IPS-NIHi7 (cell line): ENCODE results near the gene BCAS3.
A peak's percentile ranks its signal among the peaks of the same experiment; 100 is the strongest.

Experiments used
- DNase-seq: peaks from one replicate; pipeline ENCODE4 v3.0.0; 2012; ENCODE audit warnings: mixed read lengths; ENCODE audit errors: extremely low spot score

The BCAS3 gene

DNA sequence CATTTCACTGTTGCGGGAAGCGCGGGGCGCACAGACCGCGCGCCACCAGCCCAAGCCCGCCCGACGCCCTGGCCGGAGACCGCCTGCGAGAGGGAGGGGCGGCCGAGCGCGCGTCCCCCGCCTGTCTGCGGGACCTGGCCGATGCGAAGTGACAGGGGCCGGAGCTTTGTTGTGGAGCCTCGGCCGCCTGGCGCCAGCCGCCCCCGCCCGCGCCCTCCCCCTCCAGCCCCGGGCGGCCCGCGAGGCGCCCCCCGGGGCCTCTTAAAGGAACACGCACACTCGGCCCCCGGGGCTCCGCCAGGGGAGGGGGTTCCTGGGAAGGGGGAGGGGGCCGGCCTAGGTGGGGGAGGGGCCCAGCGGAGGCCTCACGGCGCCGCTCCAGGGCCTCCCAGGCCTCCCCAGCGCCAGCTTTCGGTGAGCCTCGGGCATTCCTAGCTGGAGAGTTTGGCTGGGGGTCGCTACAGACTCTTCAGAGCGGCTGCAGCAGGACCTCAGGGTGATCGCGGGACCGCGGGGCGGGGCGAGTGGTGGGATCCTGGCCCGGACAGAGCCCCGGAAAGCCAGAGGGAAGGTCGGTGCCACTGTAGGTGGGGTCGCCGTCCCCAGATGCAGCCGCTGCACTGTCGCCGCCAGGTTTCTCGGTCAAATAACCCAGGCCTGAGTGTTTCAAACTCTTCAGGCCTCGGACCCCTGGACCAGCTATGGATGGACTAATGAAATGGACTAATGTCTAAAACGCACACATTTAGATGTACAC, 719.6 kb downstream of the BCAS3 start:
- DNase-seq: peak; percentile 68

DNA sequence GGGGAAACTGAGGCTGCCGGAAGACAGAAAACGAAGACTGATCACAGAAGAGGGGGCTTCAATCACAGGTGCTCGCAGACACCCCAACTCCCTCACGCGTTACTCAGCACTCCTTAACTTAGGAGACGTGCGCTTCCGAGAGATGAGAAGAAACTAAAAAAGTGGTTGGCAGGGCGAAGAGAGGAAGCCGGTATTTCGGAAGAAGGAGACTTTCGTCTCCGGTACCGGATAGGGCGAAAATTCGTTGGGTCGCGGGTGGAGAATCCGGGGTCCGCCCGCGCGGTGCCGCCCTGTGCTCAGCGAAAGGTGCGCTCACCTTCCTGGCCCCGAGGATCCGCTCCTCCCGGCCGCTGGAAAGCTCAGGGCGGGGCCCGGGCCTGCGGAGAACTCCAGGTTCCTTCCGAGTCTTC, 721.1 kb downstream of the BCAS3 start:
- DNase-seq: no peak

DNA sequence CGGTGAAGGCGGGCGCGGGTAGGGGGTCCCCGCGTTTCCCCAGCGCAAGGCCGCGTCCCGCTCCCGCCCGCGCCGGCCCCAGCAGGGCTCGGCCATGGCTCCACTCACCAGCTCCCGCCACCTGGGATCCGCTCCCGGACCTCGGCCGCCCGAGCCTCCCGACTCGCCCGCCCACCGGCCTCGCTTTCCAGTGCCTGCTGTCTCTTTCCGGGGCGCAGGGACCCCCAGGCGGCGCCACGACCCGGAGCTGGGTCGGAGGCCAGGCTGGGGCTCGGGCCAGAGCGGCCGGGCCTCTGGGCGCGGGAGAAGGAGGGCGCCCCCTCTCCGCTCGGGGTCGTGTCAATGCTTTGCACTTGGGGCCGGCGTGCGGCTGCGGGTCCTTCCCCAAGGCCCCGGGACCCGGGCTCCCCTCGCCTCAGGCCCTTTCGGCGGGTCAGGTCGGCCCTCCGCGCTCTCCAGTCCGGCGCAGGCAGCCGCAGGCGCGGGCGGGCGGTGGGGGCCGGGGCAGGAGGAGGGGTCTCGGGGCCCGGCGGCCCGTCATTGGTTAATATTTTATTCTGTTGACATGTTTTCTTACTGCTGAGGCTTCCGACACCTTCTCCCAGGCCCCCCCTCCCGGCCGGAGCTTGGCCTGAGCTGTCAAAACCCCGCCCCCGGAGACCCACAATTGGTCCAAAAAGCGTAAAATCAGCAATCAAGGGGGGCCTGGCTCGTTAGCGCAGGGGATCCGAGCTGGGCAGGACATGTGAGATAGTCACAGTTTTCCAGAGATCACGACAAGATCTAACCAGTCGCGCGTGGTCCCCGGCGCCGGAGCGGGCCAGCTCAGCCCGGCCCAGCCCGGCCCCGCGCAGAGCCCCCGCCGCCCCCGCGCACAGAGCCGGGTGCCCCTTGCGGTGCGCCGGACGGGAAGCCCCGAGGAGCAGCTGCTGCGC, 721.7 kb downstream of the BCAS3 start, which contains the start of gene TBX2:
TSS of gene TBX2 (plus strand) at position 713 of the 935 bp plus-strand sequence. CDS start 334 bp downstream, outside the sequence.
- peak; percentile 75 for DNase-seq

DNA sequence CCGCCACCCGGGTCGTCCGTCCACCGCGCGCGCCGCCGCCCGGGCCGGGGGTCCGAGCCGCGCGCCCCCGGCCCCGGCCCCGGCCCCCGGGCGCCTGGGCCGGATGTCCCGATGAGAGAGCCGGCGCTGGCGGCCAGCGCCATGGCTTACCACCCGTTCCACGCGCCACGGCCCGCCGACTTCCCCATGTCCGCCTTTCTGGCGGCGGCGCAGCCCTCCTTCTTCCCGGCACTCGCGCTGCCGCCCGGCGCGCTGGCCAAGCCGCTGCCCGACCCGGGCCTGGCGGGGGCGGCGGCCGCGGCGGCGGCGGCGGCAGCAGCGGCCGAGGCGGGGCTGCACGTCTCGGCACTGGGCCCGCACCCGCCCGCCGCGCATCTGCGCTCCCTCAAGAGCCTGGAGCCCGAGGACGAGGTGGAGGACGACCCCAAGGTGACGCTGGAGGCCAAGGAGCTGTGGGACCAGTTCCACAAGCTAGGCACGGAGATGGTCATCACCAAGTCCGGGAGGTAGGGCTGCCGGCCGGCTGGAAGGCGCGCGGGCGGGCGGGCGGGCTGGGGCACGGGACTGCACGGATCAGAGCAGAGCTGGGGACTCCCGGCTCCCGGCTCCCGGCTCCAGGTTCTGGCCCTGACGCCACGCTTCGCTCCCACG, 722.5 kb downstream of the BCAS3 start:
- no peak for DNase-seq

DNA sequence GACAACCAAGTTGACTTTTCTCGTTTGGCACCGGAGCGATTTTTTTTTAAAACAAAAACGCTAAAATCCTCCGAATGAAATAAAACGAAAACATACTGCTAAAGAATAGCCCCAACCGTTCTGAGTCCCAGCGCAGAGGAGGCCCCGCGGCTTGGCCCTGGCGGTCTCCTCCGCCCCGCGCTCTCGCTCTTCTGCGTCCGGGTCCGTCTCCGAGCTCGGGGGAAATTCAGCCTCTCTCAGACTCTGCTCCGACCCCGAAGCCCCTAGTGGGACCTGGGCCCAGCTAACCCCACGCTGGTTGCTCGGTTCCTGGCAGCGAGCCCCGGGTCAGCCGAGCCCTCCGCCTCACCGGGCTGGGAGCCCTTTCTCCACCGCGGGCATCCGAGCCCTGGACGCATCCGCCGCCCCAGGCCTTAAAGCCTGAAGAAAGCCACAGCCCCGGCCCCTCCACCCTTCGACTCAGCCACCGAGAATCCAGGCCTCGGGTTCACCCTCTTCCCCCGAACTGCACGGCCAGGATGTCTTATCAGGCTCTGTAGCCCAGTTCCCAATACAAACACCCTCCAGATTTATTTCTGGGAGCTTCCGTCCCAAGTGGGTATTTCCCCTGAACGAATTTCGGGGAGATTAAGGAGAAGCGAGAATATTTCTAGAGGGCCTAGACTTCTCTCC, 723.2 kb downstream of the BCAS3 start:
- no peak for DNase-seq

DNA sequence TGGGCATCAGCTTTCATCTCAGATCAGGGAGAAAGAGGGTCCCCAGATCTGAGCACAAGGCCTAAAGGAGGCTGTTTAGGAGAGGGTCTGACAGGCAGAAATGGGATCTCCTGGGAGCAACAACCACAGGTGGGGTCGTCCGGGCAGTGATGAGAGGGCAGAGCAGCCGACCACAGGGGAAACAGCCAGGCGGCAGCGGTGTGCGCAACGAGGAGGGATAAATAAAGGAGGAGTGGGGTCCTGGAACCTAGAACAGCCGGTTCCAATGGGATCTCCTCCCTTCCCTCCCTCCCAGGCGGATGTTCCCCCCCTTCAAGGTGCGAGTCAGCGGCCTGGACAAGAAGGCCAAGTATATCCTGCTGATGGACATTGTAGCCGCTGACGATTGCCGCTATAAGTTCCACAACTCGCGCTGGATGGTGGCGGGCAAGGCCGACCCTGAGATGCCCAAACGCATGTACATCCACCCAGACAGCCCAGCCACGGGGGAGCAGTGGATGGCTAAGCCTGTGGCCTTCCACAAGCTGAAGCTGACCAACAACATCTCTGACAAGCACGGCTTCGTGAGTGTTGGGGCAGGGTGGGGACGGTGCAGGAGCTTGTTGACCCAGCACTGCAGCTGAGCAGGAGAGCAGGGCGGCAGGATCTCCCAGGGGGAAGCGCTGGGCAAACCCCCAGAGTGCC, 723.9 kb downstream of the BCAS3 start:
- no peak for DNase-seq

DNA sequence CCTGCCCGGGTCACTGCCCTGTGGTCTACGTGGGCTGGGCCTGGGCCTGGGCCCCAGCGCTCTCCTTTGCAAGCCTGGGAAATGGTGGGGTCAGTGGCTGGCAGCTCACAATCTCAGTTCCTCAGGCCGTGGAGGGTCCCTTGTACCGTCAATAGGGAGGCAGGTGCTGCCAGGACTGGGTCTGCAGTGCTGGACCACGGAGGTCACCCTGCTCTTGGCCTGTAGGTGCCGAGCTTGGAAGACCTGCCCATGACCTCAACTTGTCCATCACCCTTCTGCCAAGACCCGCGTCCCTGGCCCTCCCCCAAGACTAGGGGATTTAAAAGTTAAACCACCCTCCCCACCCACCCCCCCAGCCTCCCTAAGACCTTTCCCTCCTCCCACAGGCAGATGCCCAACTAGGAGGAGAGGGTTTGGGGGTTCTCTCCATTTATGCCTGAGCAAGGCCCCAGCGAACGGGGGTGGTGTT, 724.5 kb downstream of the BCAS3 start:
- no peak for DNase-seq

DNA sequence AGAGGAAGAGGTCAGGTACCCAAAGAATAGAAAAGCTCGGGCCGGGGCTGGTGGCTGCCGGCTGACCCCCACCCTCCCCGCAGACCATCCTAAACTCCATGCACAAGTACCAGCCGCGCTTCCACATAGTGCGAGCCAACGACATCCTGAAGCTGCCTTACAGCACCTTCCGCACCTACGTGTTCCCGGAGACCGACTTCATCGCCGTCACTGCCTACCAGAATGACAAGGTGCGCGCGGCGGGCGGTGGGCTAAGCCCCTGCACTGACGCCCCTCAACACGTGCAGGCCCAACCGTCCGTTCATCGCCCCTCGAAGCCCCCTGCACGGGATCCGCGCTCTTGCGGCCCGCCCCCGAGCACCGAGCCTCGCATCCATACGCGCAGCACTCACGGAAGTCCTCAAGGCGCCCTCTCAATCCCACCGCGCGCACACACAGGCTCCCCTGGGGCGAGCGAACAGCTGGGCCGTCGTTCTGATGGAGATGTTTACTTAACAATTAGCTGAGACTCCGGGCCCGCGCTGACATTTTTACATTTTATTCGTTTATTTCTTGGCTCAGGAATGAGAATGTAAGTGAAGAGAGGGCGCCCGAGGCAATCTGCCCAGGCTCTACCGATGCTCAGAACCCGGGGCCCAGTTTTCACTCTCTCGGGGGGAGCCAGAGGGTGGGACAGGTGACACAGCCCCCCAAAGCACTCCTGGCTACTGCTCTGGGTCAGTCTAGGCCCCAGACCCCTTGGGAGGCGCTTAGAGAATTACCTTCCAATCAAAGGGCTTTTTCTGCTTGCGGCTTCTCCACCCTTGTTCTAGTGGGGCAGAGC, 725.5 kb downstream of the BCAS3 start:
- no peak for DNase-seq

DNA sequence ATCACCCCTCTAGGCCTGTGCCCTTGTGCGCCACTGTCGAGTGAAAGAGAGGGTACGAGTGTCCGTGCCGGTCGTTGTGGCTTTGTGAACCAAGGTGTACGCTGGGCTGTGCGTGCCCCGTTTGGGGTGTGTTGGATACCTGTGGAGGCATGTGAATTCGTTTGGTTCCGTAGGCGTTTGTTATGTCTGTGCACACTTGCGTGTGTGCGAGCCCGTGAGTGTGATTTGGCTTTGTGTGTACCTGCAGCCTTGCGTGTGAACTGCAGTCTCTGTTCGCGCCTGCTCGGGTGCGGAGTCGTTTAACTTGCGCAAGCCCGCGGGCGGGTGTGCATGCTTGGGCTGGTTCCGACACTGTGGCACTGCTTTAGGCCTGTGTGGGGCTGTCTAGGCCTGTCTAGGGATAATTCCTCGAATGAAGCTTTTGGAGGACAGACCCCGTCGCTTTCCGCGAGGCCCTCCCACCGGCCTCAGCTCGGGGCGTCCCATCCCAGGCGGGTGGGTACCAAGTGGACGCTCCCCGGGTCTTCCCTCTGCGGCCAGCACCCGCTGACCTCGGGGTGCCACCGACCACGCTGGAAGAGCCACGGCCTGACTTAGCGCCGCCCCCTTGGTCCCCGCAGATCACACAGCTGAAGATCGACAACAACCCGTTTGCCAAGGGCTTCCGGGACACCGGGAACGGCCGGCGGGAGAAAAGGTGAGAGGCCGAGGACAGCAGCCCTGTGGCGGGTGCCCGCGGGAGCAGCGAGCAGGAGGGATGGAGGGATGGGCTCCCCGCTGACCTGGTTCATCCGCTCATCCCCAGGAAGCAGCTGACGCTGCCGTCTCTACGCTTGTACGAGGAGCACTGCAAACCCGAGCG, 726.4 kb downstream of the BCAS3 start:
- no peak for DNase-seq

DNA sequence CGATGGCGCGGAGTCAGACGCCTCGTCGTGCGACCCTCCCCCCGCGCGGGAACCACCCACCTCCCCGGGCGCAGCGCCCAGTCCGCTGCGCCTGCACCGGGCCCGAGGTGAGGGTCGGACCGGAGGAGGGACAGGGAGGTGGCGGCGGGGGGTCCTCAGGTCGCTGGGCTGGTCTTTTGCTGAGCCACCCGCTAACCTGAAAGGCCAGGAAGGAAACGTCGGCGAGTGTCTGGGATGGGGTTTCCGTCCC, 726.9 kb downstream of the BCAS3 start:
- no peak for DNase-seq

DNA sequence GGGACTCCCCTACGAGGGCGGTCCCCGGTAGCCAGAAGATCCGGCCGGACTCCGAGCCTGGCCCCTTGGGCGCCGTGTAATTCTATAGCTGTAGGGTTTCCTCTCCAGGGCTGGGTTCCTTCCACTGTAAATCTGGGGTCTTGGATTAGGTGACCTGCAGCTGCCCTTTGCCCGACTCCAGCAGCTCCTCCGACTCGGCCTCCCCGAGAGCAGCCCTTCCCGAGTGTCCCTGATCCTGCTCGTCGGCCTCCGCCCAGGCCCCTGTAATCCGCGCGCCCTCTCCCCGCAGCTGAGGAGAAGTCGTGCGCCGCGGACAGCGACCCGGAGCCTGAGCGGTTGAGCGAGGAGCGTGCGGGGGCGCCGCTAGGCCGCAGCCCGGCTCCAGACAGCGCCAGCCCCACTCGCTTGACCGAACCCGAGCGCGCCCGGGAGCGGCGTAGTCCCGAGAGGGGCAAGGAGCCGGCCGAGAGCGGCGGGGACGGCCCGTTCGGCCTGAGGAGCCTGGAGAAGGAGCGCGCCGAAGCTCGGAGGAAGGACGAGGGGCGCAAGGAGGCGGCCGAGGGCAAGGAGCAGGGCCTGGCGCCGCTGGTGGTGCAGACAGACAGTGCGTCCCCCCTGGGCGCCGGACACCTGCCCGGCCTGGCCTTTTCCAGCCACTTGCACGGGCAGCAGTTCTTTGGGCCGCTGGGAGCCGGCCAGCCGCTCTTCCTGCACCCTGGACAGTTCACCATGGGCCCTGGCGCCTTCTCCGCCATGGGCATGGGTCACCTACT, 727.4 kb downstream of the BCAS3 start:
- DNase-seq: no peak

DNA sequence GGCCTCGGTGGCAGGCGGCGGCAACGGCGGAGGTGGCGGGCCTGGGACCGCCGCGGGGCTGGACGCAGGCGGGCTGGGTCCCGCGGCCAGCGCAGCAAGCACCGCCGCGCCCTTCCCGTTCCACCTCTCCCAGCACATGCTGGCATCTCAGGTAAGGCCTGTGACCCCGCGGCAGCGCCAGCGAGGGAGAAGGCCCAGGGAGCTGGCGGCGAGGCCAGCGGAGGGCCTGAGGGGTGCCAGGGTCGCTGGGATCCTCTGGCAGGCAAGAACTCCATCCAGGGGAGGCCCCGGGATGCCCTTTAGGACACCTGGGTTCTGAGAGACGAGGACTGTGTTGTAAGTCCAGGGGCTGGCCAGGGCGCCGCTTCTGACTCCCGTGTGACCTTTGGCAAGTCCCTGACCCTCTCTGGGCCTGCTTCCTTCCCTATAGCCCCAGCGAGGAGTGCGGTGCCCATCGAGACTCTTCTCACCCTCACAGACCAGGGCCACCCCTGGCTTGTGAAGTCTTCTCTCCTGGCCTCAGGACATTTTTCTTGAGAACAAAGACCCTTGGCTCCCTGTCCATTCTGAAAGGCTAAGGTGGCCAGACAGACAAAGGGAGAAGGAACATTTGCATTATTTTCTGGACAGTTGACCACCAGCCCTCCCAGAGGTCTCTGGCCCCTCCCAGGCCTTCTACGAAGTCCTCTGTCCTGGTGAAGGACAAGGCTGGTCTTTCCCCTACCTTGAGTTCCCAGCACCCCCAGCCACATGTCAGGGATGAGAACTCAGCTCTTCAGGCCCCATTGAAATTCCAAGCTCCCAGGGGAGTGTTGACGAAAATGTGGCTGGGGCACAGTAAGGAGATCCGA, 728.3 kb downstream of the BCAS3 start:
- no peak for DNase-seq

DNA sequence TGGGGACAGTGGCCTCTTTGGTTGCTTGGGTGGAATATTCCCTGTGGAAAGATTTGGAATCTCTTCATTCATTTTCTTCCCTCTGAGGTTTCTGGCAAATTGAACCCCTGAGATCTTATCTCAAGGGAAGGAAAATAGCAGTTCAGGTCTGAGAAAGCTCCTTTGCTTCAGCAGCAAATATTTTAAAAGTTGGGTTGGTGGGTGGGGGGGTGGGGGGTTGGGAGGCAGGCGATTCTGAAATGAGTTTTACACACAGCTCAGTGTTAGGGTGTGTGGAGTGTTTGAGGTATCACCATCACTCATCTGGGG, 728.8 kb downstream of the BCAS3 start:
- no peak for DNase-seq

DNA sequence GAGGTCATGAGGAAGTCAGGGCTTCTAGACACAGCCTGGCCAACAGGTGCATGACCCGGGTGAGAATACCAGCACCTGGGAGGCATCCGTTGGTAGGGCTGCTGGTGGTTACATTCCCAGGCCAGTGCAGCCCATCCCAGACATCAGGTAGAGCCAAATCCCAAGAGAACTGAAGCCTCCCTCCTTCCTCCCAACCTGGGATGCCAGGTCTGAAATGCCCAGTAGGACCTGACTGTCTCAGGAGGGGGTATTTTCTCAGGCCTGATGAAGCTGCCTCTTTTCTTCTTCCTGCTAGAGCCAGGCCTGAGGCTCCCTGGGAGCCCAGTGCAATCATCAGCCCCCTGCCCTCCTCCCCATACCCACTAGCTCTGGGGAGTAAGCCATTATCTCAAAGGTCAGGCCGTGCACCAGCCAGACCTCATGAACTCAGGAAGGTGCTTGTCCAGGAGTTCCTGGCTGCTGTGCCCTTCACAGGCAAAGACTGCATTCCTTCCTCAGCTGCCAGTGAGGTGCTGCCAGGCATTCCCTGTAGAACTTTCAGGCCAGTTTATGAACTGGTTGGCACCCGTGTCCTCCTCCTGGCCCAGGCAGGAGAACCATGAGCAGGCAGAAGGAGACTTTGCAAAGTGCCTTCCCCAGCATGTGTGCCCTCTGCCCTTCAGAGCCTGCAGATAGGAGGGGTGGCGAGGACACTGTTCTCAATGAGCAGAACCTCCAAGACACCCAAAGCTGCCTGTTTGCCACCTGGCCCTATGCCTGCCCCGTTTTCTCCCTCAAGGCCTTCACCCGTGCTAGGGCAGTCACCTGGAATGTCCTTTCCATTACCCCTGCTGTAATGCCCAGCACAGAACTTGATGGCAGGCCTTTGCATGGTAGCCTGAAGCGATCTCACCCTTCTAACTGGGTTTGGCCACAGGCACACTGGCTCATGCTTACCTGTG, 729.6 kb downstream of the BCAS3 start:
- no peak for DNase-seq

DNA sequence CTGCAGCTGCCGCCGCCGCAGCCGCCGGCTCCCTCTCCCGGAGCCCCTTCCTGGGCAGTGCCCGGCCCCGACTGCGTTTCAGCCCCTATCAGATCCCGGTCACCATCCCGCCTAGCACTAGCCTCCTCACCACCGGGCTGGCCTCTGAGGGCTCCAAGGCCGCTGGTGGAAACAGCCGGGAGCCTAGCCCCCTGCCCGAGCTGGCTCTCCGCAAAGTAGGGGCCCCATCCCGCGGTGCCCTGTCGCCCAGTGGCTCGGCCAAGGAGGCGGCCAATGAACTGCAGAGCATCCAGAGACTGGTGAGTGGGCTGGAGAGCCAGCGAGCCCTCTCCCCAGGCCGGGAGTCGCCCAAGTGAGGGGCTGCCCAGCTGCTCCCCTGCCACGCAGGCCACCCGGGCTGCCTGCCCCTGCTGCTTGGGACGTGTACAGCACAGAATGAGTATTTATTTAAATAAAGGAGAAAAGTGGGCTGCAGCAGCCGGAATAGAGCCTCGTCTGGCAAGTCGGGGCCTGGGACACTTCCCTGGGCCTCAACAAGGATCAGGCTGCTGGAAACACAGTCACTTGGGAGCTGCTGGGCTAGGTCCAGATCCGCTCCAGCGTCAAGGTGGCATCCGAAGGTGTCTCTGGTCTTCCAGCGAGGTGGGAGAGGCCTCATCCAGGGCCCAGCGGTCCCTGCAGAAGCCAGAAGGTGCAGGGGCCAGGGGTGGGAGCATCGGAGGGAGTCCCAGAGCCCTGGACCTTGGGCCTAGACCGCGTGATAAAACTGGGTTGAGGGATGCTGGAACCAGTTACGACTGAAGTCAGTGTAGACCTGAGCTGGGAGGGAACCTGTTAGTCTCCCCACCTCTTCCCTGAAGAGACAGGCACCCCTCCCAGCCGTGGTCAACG, 730.7 kb downstream of the BCAS3 start:
- no peak for DNase-seq
